ENCODE data around the gene DSCAML1. TPM values are rescaled to one million over a fixed set of nuclear protein-coding genes. Genes with fewer than 3 reads are reported as not detected.

The DSCAML1 gene
- total RNA-seq, 2 donors from 2014 or later = 0.21 to 0.92 TPM

DNA sequence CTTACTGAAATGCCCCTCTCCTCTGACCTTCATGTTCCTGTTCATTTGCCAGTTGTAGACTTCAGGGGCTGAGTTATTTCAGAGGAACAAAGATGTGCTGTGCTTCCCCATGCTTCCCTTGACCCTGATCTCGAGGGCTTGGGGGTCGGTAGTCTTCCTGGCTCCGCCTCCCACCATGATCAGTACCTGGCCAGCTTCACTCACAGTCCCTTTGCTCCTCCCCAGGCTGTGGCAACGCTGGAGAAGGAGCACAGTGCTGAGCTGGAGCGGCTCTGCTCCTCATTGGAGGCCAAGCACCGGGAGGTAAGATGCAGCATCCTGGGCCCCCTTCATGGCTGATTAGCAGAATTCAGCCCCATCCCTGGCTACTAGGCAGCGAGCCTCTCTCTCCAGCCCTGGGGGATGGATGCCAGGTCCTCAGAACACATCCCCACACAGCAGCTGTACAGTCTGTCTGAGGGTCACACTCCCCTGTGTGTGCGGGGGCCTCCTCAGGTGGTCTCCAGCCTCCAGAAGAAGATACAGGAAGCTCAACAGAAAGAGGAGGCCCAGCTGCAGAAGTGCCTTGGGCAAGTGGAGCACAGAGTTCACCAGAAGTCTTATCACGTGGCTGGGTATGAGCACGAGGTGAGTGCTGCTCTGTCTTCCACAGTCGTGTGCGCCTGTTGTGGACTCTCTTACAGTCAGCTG, 404.9 kb downstream of the DSCAML1 start:
- H3K4me3 Mint-ChIP-seq = no peak overlapping the region
- peaks cover 19% of the 10 kb centered on the region for H3K36me3 Mint-ChIP-seq (ENCODE audit: low read depth)
- no peak for ATAC-seq
- H3K27me3 Mint-ChIP-seq = no peaks in the 10 kb centered on the region
- no peak for DNase-seq
- H3K9me3 ChIP-seq (ENCODE audit: control insufficient read depth, low read length, poor library complexity, severe bottlenecking) = no peaks in the 10 kb centered on the region
- no peak overlapping the region for H3K27ac Mint-ChIP-seq
- peaks cover 3% of the 10 kb centered on the region for H3K4me1 Mint-ChIP-seq

GRCh38 chr11:117391181-117391580, 405.8 kb downstream of the DSCAML1 start:
- Mint-ChIP-seq H3K27me3 (no peaks in the 10 kb centered on the region), H3K27ac (no peak overlapping the region), H3K4me3 (no peak overlapping the region), H3K36me3 (ENCODE audit: low read depth) (peaks cover 17% of the 10 kb centered on the region), H3K4me1 (peaks cover 3% of the 10 kb centered on the region)
- DNase-seq = no peak
- no peaks in the 10 kb centered on the region for H3K9me3 ChIP-seq (ENCODE audit: control insufficient read depth, low read length, poor library complexity, severe bottlenecking)
- ATAC-seq = no peak

- H3K36me3 Mint-ChIP-seq (ENCODE audit: low read depth) = peaks cover 16% of the 10 kb centered on the region
- H3K27me3 Mint-ChIP-seq = no peaks in the 10 kb centered on the region
- H3K4me3 Mint-ChIP-seq = no peak overlapping the region
- H3K27ac Mint-ChIP-seq = peak overlapping the region; percentile 63
- H3K9me3 ChIP-seq (ENCODE audit: control insufficient read depth, low read length, poor library complexity, severe bottlenecking) = no peaks in the 10 kb centered on the region
- peaks cover 3% of the 10 kb centered on the region for H3K4me1 Mint-ChIP-seq
- no peak for ATAC-seq
- no peak for DNase-seq
Measured at GRCh38 chr11:117390743-117391142, 406.3 kb downstream of the DSCAML1 start.

GRCh38 chr11:117387992-117388755, 408.8 kb downstream of the DSCAML1 start:
- peaks cover 6% of the 10 kb centered on the region for H3K4me1 Mint-ChIP-seq
- H3K27ac Mint-ChIP-seq = no peak overlapping the region
- no peaks in the 10 kb centered on the region for H3K9me3 ChIP-seq (ENCODE audit: control insufficient read depth, low read length, poor library complexity, severe bottlenecking)
- no peak for DNase-seq
- no peak overlapping the region for H3K4me3 Mint-ChIP-seq
- H3K36me3 Mint-ChIP-seq (ENCODE audit: low read depth) = peaks cover 15% of the 10 kb centered on the region
- ATAC-seq = no peak
- no peaks in the 10 kb centered on the region for H3K27me3 Mint-ChIP-seq

GRCh38 chr11:117385906-117386305, 411.1 kb downstream of the DSCAML1 start:
- Mint-ChIP-seq H3K36me3 (ENCODE audit: low read depth) (peaks cover 15% of the 10 kb centered on the region), H3K4me1 (peaks cover 6% of the 10 kb centered on the region), H3K27ac (peak overlapping the region; percentile 39), H3K4me3 (no peak overlapping the region), H3K27me3 (no peaks in the 10 kb centered on the region)
- no peak for DNase-seq
- H3K9me3 ChIP-seq (ENCODE audit: control insufficient read depth, low read length, poor library complexity, severe bottlenecking) = no peaks in the 10 kb centered on the region
- ATAC-seq = no peak

DNA sequence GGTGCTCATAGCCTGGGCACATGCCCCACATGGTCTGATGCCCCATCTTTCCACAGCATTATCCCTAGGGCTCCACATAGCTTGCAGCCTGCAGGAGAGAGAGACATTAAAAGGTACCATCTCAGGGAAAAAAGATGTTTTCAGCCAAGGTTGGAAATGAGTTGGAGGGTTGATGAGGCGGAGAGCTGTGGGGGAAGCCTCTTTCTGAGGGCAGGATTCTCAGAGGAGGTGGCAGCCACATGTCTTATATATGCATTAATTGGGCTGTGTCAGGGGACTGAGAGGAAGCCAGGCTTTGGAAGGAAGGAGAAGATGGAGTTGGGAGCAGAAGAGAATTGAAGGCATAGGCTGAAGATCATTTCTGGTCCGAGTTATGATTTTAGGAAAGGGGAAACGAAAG, 411.5 kb downstream of the DSCAML1 start:
- peaks cover 6% of the 10 kb centered on the region for H3K4me1 Mint-ChIP-seq
- peak overlapping the region; percentile 39 for H3K27ac Mint-ChIP-seq
- peaks cover 14% of the 10 kb centered on the region for H3K36me3 Mint-ChIP-seq (ENCODE audit: low read depth)
- DNase-seq = no peak
- no peak for ATAC-seq
- H3K27me3 Mint-ChIP-seq = no peaks in the 10 kb centered on the region
- no peak overlapping the region for H3K4me3 Mint-ChIP-seq
- no peaks in the 10 kb centered on the region for H3K9me3 ChIP-seq (ENCODE audit: control insufficient read depth, low read length, poor library complexity, severe bottlenecking)

DNA sequence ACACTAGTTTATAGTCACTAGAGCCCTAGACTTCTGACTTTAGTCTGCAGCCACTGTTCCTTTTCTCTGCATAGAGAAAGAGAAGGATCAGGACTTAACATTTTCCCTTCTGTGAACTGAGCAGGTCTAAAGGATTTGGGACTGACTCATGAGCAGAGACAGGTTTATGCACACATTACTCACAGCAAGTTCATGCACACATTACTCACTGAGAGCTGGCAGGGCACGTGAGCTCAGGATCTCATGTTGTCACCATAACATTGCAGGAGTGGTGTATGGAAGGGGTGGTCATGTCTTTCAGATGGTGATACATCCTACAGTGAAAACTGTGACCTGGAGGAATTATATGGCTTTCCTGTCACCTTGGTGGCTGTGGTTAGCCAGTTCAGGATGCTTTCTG, 413.0 kb downstream of the DSCAML1 start:
- no peak overlapping the region for H3K27ac Mint-ChIP-seq

DNA sequence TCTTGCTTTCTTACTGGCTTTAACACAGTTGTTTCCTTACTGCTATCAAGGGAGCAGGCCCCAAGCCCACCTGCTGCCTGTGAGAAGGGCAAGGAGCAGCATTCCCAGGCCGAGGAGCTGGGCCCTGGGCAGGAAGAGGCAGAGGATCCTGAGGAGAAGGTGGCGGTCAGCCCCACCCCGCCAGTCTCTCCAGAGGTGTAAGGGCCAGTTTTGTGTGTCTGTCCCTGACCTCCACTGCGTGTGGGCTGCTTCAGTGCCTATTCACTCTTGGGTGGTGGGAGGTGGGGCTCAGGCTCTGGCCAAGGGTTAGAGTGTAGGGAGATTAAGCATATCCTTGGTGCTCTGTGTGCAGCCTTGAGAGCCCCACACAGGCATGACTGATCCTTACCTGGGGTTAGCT, 414.3 kb downstream of the DSCAML1 start:
- Mint-ChIP-seq H3K4me3 (no peak overlapping the region), H3K36me3 (ENCODE audit: low read depth) (peaks cover 9% of the 10 kb centered on the region), H3K27ac (no peak overlapping the region), H3K27me3 (no peaks in the 10 kb centered on the region), H3K4me1 (peaks cover 3% of the 10 kb centered on the region)
- H3K9me3 ChIP-seq (ENCODE audit: control insufficient read depth, low read length, poor library complexity, severe bottlenecking) = no peaks in the 10 kb centered on the region
- DNase-seq (no peak), ATAC-seq (no peak)

More for the DNA sequence above, 413.0 kb downstream of the DSCAML1 start:
- no peaks in the 10 kb centered on the region for H3K27me3 Mint-ChIP-seq
- H3K4me1 Mint-ChIP-seq = peaks cover 3% of the 10 kb centered on the region
- H3K9me3 ChIP-seq (ENCODE audit: control insufficient read depth, low read length, poor library complexity, severe bottlenecking) = no peaks in the 10 kb centered on the region
- ATAC-seq (no peak), DNase-seq (no peak)
- no peak overlapping the region for H3K4me3 Mint-ChIP-seq
- peaks cover 9% of the 10 kb centered on the region for H3K36me3 Mint-ChIP-seq (ENCODE audit: low read depth)

DNA sequence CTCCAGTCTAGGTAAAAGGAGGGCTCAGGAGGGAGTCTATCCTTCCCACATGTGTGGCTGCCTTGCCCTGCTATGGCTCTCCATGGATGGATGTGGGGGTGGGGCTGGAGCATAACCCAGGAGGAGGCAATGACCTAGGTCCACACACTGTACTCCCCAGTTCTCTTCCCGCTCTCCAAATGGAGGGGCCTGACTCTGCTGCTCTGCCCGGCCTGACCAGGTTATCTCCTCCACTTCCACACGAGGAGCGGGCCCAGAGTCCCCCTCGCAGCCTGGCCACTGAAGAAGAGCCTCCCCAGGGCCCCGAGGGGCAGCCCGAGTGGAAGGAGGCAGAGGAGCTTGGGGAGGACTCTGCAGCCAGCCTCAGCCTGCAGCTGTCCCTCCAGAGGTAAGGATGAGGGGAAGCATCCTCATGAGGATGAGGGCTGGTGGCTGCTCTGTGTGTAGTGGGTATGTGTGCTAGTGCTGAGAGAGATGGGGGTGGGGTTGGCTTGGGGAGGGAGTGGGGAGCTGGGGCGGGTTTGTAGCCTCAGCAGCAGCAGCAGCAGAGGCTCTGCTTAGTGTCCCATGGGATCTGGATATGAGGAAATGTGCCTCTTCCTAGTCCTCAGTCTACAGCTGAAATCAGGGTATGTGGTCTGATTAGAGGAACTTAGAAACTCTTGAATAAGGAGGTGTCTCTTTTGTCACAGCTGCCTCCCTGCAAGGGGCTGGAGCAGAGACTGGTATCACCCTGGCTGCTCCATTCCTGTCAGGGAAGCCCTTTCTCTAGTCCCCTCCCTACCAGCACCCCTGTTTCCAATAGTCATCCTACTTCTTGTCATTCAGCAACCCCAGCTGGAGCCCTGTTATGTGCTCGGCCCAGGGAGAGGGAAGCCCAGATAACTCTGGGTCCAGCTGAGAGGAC, 415.3 kb downstream of the DSCAML1 start:
- Mint-ChIP-seq H3K36me3 (ENCODE audit: low read depth) (peaks cover 9% of the 10 kb centered on the region), H3K27me3 (no peaks in the 10 kb centered on the region)
- ATAC-seq = no peak

DNA sequence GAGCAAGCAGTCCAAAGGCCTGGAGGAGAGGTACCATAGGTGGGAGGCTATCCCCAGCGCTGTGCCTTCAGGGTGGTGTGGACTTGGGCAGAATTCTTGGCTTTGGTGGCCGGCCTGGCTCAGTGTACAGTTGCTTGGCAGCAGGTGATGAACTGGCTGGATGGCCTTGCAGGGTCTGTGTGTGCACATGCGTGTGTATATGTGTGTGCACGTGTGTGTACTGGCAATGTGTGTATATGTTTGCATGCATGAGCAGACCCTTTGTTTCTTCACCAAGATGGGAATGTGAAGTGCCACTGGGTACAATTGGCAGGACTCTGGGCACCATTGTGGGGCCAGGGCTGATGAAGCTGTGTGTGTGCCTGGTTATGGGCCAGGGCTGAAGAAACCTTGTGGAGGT, 416.3 kb downstream of the DSCAML1 start:
- Mint-ChIP-seq H3K4me1 (peaks cover 3% of the 10 kb centered on the region), H3K36me3 (ENCODE audit: low read depth) (peaks cover 16% of the 10 kb centered on the region), H3K27me3 (no peaks in the 10 kb centered on the region), H3K27ac (no peak overlapping the region), H3K4me3 (no peak overlapping the region)
- H3K9me3 ChIP-seq (ENCODE audit: control insufficient read depth, low read length, poor library complexity, severe bottlenecking) = no peaks in the 10 kb centered on the region
- ATAC-seq (no peak), DNase-seq (no peak)

More for the DNA sequence above, 415.3 kb downstream of the DSCAML1 start:
- Mint-ChIP-seq H3K4me1 (peaks cover 3% of the 10 kb centered on the region), H3K27ac (no peak overlapping the region), H3K4me3 (no peak overlapping the region)
- H3K9me3 ChIP-seq (ENCODE audit: control insufficient read depth, low read length, poor library complexity, severe bottlenecking) = no peaks in the 10 kb centered on the region
- no peak for DNase-seq

- H3K9me3 ChIP-seq (ENCODE audit: control insufficient read depth, low read length, poor library complexity, severe bottlenecking) = no peaks in the 10 kb centered on the region
- H3K36me3 Mint-ChIP-seq (ENCODE audit: low read depth) = peaks cover 16% of the 10 kb centered on the region
- no peak overlapping the region for H3K4me3 Mint-ChIP-seq
- ATAC-seq (no peak), DNase-seq (no peak)
- no peaks in the 10 kb centered on the region for H3K27me3 Mint-ChIP-seq
- H3K27ac Mint-ChIP-seq = peak overlapping the region; percentile 29
- H3K4me1 Mint-ChIP-seq = no peaks in the 10 kb centered on the region
Measured at GRCh38 chr11:117378976-117379865, 417.8 kb downstream of the DSCAML1 start.

Measured in T-helper 17 cell (primary cell).